Neural progenitor cell (in vitro differentiated cells): ENCODE data around the gene ZNRF1. TPM values are rescaled to one million over a fixed set of nuclear protein-coding genes. Genes with fewer than 3 reads are reported as not detected.

Experiments used
- DNase-seq: peaks from one replicate; pipeline ENCODE4 v3.0.0-alpha.2; 2016; ENCODE audit warnings: low spot score
- H2AFZ ChIP-seq: fragments of 200-600 bp; sonication (generic); replicated peaks from 2 replicates; pipeline ENCODE4 v1.6.1; 2016; ENCODE audit warnings: antibody characterized with exemption
- H3F3A ChIP-seq: fragments of 200-600 bp; sonication (generic); 2 replicates; pipeline ENCODE4 v1.6.1; 2016; ENCODE audit warnings: antibody characterized with exemption, low read depth
- H3K27ac ChIP-seq: fragments of 200-600 bp; sonication (generic); 2 replicates; pipeline ENCODE4 v1.5.1; 2016; ENCODE audit warnings: mild to moderate bottlenecking
- H3K27me3 ChIP-seq: fragments of 200-600 bp; sonication (generic); 2 replicates; pipeline ENCODE4 v1.6.1; 2016; ENCODE audit warnings: mild to moderate bottlenecking, moderate library complexity
- H3K36me3 ChIP-seq: fragments of 200-600 bp; sonication (generic); 2 replicates; pipeline ENCODE4 v1.5.1; 2016
- H3K4me1 ChIP-seq: fragments of 200-600 bp; sonication (generic); 2 replicates; pipeline ENCODE4 v1.6.1; 2016; ENCODE audit warnings: mixed run types
- H3K4me2 ChIP-seq: fragments of 200-600 bp; sonication (generic); 2 replicates; pipeline ENCODE4 v1.6.1; 2016
- H3K4me3 ChIP-seq: fragments of 200-600 bp; sonication (generic); 2 replicates; pipeline ENCODE4 v1.5.1; 2016
- H3K79me2 ChIP-seq: fragments of 200-600 bp; sonication (generic); 2 replicates; pipeline ENCODE4 v1.6.1; 2016; ENCODE audit warnings: low read depth
- H3K9ac ChIP-seq: fragments of 200-600 bp; sonication (generic); 2 replicates; pipeline ENCODE4 v1.6.1; 2016
- H3K9me3 ChIP-seq: fragments of 200-600 bp; sonication (generic); 2 replicates; pipeline ENCODE4 v1.5.1; 2016; ENCODE audit warnings: low read depth
- H4K20me1 ChIP-seq: fragments of 200-600 bp; sonication (generic); 2 replicates; pipeline ENCODE4 v1.6.1; 2016; ENCODE audit warnings: low read depth
- H3K27ac Mint-ChIP-seq: 3 replicates; pipeline ENCODE4 v1.8.0; 2021; ENCODE audit warnings: mixed read lengths
- H3K27me3 Mint-ChIP-seq: 2 replicates; pipeline ENCODE4 v1.8.0; 2022; ENCODE audit warnings: low read depth, mild to moderate bottlenecking, inconsistent platforms, moderate library complexity, mixed read lengths; ENCODE audit not compliant: insufficient read depth
- H3K36me3 Mint-ChIP-seq: 3 replicates; pipeline ENCODE4 v1.8.0; 2021; ENCODE audit warnings: mixed read lengths
- H3K4me1 Mint-ChIP-seq: 3 replicates; pipeline ENCODE4 v1.8.0; 2021; ENCODE audit warnings: mixed read lengths
- H3K4me3 Mint-ChIP-seq: 3 replicates; pipeline ENCODE4 v1.8.0; 2021; ENCODE audit warnings: mild to moderate bottlenecking, moderate library complexity, mixed read lengths
- H3K9me3 Mint-ChIP-seq: 3 replicates; pipeline ENCODE4 v1.8.0; 2020; ENCODE audit warnings: mixed read lengths
- EZH2 ChIP-seq: fragments of 200-600 bp; sonication (generic); IDR thresholded peaks from 2 replicates; pipeline ENCODE4 v1.6.1; 2017; ENCODE audit warnings: antibody characterized with exemption, mild to moderate bottlenecking, moderate library complexity
- EZH2phosphoT487 ChIP-seq: fragments of 200-600 bp; sonication (generic); IDR thresholded peaks from 2 replicates; pipeline ENCODE4 v1.6.1; 2017; ENCODE audit warnings: antibody characterized with exemption
- total RNA-seq: library from RNA; depleted of rRNA; stranded (reverse); fragments of >200 nt; gene quantifications from 2 replicates; pipeline ENCODE4 v1.2.3, GENCODE V29; 2015; ENCODE audit warnings: low replicate concordance
- TF ChIP-seq, protein P1 (sequence below): fragments of 200-600 bp; sonication (generic); IDR thresholded peaks from 2 replicates; pipeline ENCODE4 v1.5.1; 2017; ENCODE audit warnings: antibody characterized with exemption, mild to moderate bottlenecking

ZNRF1 gene
- total RNA-seq, 1 donor from 2014 or later = 9.3 TPM

- no peak overlapping the region for H3K4me2 ChIP-seq
These were observed 63.5 kb downstream of the ZNRF1 start for GRCh38 chr16:75062135-75062975.

DNA sequence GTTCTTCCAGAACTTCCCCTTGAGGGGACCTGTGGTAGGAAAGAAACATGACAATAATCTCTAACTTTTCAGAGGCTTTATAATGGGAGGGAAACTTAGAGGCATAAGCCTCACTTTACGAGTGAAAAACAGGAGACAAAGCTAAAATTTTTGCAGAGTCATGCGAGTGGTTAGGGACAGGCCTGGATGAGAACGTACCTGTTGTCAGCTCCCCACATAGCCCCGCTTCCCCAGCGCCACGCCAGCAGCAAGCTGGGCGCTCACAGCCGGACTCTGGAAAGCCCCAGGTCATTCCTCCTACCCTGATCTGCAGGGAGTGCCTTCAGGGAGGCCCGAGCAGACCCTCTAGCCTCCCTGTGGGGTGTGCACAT lies 64.1 kb downstream of the ZNRF1 start:
- H3K4me1 Mint-ChIP-seq = peaks cover 13% of the 10 kb centered on the region

More at GRCh38 chr16:75062135-75062975, 63.5 kb downstream of the ZNRF1 start:
- no peak for DNase-seq
- no peaks in the 10 kb centered on the region for H3K36me3 ChIP-seq
- peaks cover 97% of the 10 kb centered on the region for H3K79me2 ChIP-seq
- H2AFZ ChIP-seq = no peak overlapping the region
- Mint-ChIP-seq H3K9me3 (peaks cover 13% of the 10 kb centered on the region), H3K36me3 (peaks cover 17% of the 10 kb centered on the region), H3K4me3 (no peak overlapping the region), H3K4me1 (peaks cover 13% of the 10 kb centered on the region), H3K27me3 (no peaks in the 10 kb centered on the region), H3K27ac (no peak overlapping the region)
- no peak overlapping the region for H3K27ac ChIP-seq
- H3K9ac ChIP-seq = no peak overlapping the region
- TF ChIP-seq, protein P1, sequence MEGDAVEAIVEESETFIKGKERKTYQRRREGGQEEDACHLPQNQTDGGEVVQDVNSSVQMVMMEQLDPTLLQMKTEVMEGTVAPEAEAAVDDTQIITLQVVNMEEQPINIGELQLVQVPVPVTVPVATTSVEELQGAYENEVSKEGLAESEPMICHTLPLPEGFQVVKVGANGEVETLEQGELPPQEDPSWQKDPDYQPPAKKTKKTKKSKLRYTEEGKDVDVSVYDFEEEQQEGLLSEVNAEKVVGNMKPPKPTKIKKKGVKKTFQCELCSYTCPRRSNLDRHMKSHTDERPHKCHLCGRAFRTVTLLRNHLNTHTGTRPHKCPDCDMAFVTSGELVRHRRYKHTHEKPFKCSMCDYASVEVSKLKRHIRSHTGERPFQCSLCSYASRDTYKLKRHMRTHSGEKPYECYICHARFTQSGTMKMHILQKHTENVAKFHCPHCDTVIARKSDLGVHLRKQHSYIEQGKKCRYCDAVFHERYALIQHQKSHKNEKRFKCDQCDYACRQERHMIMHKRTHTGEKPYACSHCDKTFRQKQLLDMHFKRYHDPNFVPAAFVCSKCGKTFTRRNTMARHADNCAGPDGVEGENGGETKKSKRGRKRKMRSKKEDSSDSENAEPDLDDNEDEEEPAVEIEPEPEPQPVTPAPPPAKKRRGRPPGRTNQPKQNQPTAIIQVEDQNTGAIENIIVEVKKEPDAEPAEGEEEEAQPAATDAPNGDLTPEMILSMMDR = no peak
- no peak for TF ChIP-seq EZH2phosphoT487
- no peak for TF ChIP-seq EZH2
- H3K27me3 ChIP-seq = no peaks in the 10 kb centered on the region
- no peak overlapping the region for H3K4me3 ChIP-seq
- no peaks in the 10 kb centered on the region for H3K9me3 ChIP-seq
- H3K4me1 ChIP-seq = peaks cover 12% of the 10 kb centered on the region
- peaks cover 45% of the 10 kb centered on the region for H4K20me1 ChIP-seq
- H3F3A ChIP-seq = no peaks in the 10 kb centered on the region

DNA sequence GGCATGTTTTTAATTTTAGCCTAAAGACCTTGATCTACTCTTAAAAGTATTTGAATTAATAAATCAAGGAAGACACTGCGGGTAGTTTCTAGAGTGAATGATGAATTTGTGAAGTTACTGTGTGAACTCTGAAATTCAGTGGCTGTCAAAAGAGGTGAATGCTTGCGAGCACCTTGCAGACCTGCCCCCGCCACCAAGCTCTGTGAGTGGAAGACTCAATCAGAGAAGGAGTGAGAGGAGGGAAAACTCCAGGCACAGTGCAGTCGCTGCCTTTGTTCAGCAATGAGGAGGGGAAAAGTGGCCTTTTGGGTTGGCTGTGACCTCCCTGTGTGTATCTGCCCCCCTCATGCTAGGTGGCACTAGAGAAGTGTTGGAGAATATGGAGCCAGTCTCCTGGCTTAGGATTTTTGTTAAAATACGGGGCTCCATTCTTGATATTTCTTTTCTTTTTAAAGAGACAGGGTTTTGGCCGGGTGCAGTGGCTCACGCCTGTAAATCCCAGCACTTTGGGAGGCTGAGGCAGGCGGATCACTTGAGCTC lies 64.8 kb downstream of the ZNRF1 start:
- Histone ChIP-seq H3K9me3 (no peaks in the 10 kb centered on the region), H3K79me2 (peaks cover 97% of the 10 kb centered on the region), H3K4me1 (peaks cover 12% of the 10 kb centered on the region), H3K36me3 (no peaks in the 10 kb centered on the region), H3K9ac (no peak overlapping the region), H3K27me3 (no peaks in the 10 kb centered on the region), H3K4me2 (no peak overlapping the region), H3K4me3 (no peak overlapping the region), H4K20me1 (peaks cover 45% of the 10 kb centered on the region), H3F3A (no peaks in the 10 kb centered on the region), H2AFZ (no peak overlapping the region), H3K27ac (no peak overlapping the region)
- H3K9me3 Mint-ChIP-seq = peaks cover 13% of the 10 kb centered on the region
- H3K27me3 Mint-ChIP-seq = no peaks in the 10 kb centered on the region
- H3K4me3 Mint-ChIP-seq = no peak overlapping the region
- TF ChIP-seq EZH2phosphoT487 (no peak), EZH2 (no peak)
- TF ChIP-seq, protein P1 = no peak
- H3K27ac Mint-ChIP-seq = no peak overlapping the region
- no peak for DNase-seq
- peaks cover 10% of the 10 kb centered on the region for H3K4me1 Mint-ChIP-seq
- H3K36me3 Mint-ChIP-seq = peaks cover 14% of the 10 kb centered on the region

More for the DNA sequence above, 64.1 kb downstream of the ZNRF1 start:
- TF ChIP-seq, protein P1 = no peak
- no peak for TF ChIP-seq EZH2
- no peak for TF ChIP-seq EZH2phosphoT487
- Mint-ChIP-seq H3K9me3 (peaks cover 13% of the 10 kb centered on the region), H3K27me3 (no peaks in the 10 kb centered on the region), H3K4me3 (no peak overlapping the region), H3K36me3 (peaks cover 17% of the 10 kb centered on the region), H3K27ac (no peak overlapping the region)
- Histone ChIP-seq H3K4me1 (peaks cover 12% of the 10 kb centered on the region), H3K79me2 (peaks cover 97% of the 10 kb centered on the region), H3K36me3 (no peaks in the 10 kb centered on the region), H3K4me2 (no peak overlapping the region), H3K4me3 (no peak overlapping the region), H3K27me3 (no peaks in the 10 kb centered on the region), H3F3A (no peaks in the 10 kb centered on the region), H3K27ac (no peak overlapping the region), H4K20me1 (peaks cover 40% of the 10 kb centered on the region), H3K9me3 (no peaks in the 10 kb centered on the region), H2AFZ (no peak overlapping the region), H3K9ac (no peak overlapping the region)
- DNase-seq = no peak
